Activated CD4-positive, alpha-beta T cell treated with anti-CD3 and anti-CD28 coated beads for 36 hours (primary cell): Measurements from ENCODE around the gene BABAM1. TPM values are rescaled to one million over a fixed set of nuclear protein-coding genes. Genes with fewer than 3 reads are reported as not detected.
"Not testable (repeated sequence)": the region's sequence is repeated elsewhere in the genome, so short reads cannot be mapped to it uniquely, and the experiment has no call there.

Source experiments
- ATAC-seq: fragments of 200-7000 bp; cut with Tn5 transposase; one replicate; pipeline ENCODE4 v1.10.0; 2021; ENCODE audit warnings: mild to moderate bottlenecking, moderate library complexity
- CTCF ChIA-PET: fragments of 350-600 bp; sonication (Branson Sonifier 250); formaldehyde crosslinking; loops from one replicate; lab custom pipeline; 2021; ENCODE audit warnings: antibody characterized with exemption; lab: Charles Lee
- POLR2A ChIA-PET: fragments of 350-600 bp; sonication (Branson Sonifier 250); formaldehyde crosslinking; loops from one replicate; lab custom pipeline; 2021; ENCODE audit warnings: antibody characterized with exemption, inconsistent platforms; lab: Charles Lee
- DNase-seq: peaks from one replicate; pipeline ENCODE4 v3.0.0-alpha.2; 2020
- H3K27ac Mint-ChIP-seq: one replicate; pipeline ENCODE4 v1.8.0; 2021; ENCODE audit warnings: mixed read lengths
- H3K27me3 Mint-ChIP-seq: one replicate; pipeline ENCODE4 v1.8.0; 2021; ENCODE audit warnings: mixed read lengths
- H3K36me3 Mint-ChIP-seq: one replicate; pipeline ENCODE4 v1.8.0; 2021; ENCODE audit warnings: low read depth, mixed read lengths
- H3K4me1 Mint-ChIP-seq: one replicate; pipeline ENCODE4 v1.8.0; 2021; ENCODE audit warnings: mixed read lengths
- H3K4me3 Mint-ChIP-seq: one replicate; pipeline ENCODE4 v1.8.0; 2021; ENCODE audit warnings: mild to moderate bottlenecking, moderate library complexity, mixed read lengths
- H3K9me3 Mint-ChIP-seq: one replicate; pipeline ENCODE4 v1.8.0; 2021; ENCODE audit warnings: low read depth, mixed read lengths
- intact Hi-C, 2 experiments: fragments of 100-400 bp; cut with DNase I in 1 of 2; cut with micrococcal nuclease in 1 of 2; formaldehyde crosslinking; loops; one replicate each; pipeline versions ENCODE4 v1.14.2 to v1.15.1; 2022 to 2024; cut with DNase I, micrococcal nuclease
- total RNA-seq, 2 experiments: library from RNA; stranded (reverse); gene quantifications; one replicate each; pipeline ENCODE4 v1.2.3, GENCODE V29; 2021

The BABAM1 gene
- total RNA-seq, 2 experiments from 2014 or later, result 109 to 132 TPM

DNA sequence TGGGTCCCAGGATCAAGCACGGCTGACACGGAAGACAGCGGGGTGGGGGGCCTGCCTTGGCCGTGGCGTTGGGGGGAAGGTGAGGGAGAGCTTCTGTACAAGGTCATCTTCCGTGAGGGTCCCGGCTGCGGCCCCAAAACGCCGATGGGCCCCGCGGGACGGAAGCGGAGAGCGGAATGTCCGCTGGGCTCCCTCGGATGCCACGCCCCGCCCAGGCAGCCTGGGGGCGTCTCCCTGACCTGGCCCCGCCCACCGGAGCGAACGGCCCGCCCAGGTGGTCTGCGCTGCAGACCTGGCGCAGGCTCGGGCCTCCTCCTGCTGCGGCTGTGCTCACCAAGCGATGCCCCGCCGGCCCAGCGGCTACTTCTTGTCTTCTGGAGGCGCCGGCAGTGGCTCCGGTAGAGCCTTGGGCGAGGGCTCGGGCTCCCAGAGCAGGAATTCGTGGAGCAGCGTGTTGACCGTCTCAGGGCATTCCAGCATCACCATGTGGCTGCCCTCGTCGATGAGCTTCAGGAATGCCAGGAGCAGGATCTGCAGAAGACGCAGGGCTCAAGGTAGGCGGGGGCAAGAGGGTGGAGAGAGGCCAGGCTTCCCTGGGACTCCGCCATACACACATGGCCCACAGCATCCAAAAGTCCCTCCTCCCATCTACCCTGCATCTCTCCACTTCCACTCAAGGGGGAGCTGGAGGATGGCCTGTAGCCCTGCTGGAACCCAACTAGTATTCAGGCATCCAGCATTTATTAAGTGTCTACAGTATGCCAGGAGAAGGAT, 25.2 kb downstream of the BABAM1 start:
- Mint-ChIP-seq H3K9me3 (no peaks in the 10 kb centered on the region), H3K27ac (peak overlapping the region; percentile 84), H3K27me3 (no peaks in the 10 kb centered on the region), H3K36me3 (peaks cover 5% of the 10 kb centered on the region), H3K4me3 (peak overlapping the region; percentile 88), H3K4me1 (peaks cover 5% of the 10 kb centered on the region)
- ChIA-PET POLR2A (interaction anchor here (0.6 to 1.0 kb wide), 4 partner anchors 13 to 473 kb away, joined by 3 to 5 read pairs (median 4); partner anchors contain the start of gene DDA1), CTCF (interaction anchor here (0.6 to 3.4 kb wide), 16 partner anchors 10 to 503 kb away, joined by 3 to 24 read pairs (median 4); partner anchors contain the start of genes ABHD8, BABAM1, DDA1 and MRPL34)
- peak; percentile 90 for DNase-seq
- ATAC-seq, result peak; percentile 98
- intact Hi-C loops, result loop anchor here (1.0 to 5.0 kb wide), 11 partner anchors 11 to 217 kb away; partner anchors contain the start of genes ABHD8 (in 2 of the 2), DDA1 (in 2 of the 2), BABAM1 (in 1 of the 2) and GTPBP3 (in 1 of the 2)

DNA sequence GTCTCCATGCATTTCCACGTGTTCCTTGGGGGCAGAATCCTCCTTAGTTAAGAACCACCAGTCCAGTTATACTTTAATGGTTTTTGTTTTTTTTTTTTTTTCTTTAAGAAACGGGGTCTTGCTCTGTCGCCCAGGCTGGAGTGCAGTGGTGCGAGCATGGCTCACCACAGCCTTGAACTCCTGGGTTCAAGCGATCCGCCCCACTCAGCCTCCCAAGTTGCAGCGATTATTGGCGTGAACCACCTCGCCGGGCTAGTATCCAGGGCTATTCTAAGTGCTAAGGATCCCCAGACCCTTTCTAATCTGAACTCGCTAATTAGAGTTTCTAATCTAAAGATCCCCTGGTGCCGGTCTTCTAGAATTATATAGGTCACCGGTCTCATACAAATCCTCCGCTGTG, 26.4 kb downstream of the BABAM1 start:
- Mint-ChIP-seq H3K36me3 (peaks cover 10% of the 10 kb centered on the region), H3K9me3 (no peaks in the 10 kb centered on the region), H3K4me3 (no peak overlapping the region), H3K27me3 (no peaks in the 10 kb centered on the region), H3K27ac (no peak overlapping the region), H3K4me1 (peaks cover 5% of the 10 kb centered on the region)
- no peak for DNase-seq
- ChIA-PET CTCF (interaction anchor here (0.6 to 3.4 kb wide), 12 partner anchors 11 to 504 kb away, joined by 3 to 24 read pairs (median 4); partner anchors contain the start of genes ABHD8, BABAM1, DDA1 and MRPL34), POLR2A (interaction anchor here (1.0 kb wide), 1 partner anchor 16 kb away, joined by 5 read pairs; the partner anchor contains the start of gene DDA1)
- no peak for ATAC-seq
- intact Hi-C loops, result loop anchor here in 1 of 2 experiments (1.0 to 5.0 kb wide), 2 partner anchors 157 to 174 kb away; no protein-coding TSS in a partner anchor

DNA sequence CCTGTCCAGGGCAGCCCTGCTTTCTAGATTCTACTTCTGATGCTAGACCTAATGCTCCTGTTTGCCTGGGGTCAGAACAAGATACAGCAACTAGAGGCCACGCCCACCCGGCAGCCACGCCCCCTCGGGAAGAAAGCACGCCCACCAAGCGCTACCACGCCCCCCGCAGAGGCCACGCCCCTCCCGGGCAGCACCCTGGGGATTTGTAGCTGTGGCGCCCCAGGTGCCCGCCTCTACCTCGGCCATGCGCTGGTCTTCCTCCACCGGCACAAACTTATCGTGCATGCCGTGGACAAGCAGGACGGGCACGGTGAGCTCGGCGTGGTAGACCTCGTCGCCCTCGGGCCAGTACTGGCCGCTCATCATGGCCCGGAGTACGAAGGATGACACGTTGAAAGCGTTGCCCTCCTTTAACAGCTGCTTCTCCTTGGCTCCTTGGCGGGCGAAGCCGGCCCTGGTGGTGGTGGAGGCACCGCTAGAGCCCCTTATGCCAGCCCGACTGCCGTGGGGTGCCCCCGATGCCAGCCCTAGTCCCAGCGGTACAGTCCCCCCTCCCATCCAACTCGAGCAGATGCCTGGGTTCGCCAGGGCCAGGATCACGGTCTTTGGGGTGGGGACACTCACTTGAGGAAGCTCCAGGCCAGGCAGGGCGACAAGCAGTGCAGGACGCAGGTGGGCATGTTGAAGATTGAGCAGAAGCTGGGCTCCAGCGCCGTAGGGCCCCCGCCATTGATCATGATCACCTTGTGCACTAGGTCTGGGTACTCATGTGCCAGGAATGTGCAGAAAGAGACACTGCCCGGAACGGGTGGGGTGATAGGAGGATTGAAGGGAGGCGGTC, 27.0 kb downstream of the BABAM1 start:
- Mint-ChIP-seq H3K4me1 (peaks cover 5% of the 10 kb centered on the region), H3K36me3 (peaks cover 10% of the 10 kb centered on the region), H3K9me3 (no peaks in the 10 kb centered on the region), H3K27ac (no peak overlapping the region), H3K27me3 (no peaks in the 10 kb centered on the region), H3K4me3 (no peak overlapping the region)
- DNase-seq, result peak; percentile 85
- intact Hi-C loops, result loop anchor here in 1 of 2 experiments (5.0 kb wide), 1 partner anchor 173 kb away; no protein-coding TSS in a partner anchor
- POLR2A ChIA-PET, result no interaction called here
- CTCF ChIA-PET, result interaction anchor here (0.7 to 3.4 kb wide), 2 partner anchors 10 to 177 kb away, joined by 4 to 24 read pairs; partner anchors contain the start of genes ABHD8 and MRPL34
- ATAC-seq, result no peak

DNA sequence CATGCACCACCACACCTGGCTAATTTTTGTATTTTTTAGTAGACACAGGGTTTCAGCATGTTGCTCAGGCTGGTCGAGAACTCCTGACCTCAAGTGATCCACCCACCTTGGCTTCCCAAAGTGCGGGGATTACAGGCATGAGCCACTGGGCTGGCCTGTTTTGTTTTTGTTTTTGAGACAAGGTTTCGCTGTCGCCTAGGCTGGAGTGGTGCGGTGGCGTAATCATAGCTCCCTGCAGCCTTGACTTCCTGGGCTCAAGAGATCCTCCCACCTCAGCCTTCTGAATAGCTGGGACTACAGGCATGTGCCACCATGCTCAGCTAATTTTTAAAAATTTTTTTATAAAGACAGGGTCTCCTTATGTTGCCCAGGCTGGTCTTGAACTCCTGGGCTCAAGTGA, 28.3 kb downstream of the BABAM1 start:
- POLR2A ChIA-PET, result interaction anchor here (0.5 to 0.6 kb wide), 2 partner anchors 23 to 87 kb away, joined by 3 to 4 read pairs; no protein-coding TSS in a partner anchor
- not testable (repeated sequence) for ATAC-seq

DNA sequence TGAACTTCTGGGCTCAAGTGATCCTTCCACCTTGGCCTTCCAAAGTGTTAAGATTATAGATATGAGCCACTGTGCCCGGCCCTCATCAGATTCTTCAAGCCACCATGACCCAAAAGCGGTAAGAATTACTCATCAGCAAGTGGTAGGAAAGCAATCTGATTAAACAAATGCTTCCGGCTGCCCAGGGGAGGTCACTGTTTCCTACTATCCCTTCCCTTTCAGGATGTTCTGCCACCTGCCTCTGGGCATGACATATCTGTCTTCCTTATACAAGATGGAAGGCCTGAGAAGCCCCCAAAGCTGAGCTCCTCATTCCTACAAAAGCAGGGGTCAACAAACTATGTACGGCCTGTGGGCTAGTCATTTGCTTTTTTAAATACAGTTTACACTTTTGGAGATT, 29.0 kb downstream of the BABAM1 start:
- peaks cover 5% of the 10 kb centered on the region for H3K4me1 Mint-ChIP-seq
- no peaks in the 10 kb centered on the region for H3K9me3 Mint-ChIP-seq
- ChIA-PET POLR2A (interaction anchor here (0.5 to 0.6 kb wide), 2 partner anchors 23 to 86 kb away, joined by 3 to 4 read pairs; no protein-coding TSS in a partner anchor), CTCF (no interaction called here)
- no peak overlapping the region for H3K27ac Mint-ChIP-seq
- ATAC-seq, result no peak
- peaks cover 10% of the 10 kb centered on the region for H3K36me3 Mint-ChIP-seq
- no peak overlapping the region for H3K4me3 Mint-ChIP-seq
- intact Hi-C loops, result no loop called here
- DNase-seq, result peak; percentile 41
- H3K27me3 Mint-ChIP-seq, result no peaks in the 10 kb centered on the region

More for the DNA sequence above, 28.3 kb downstream of the BABAM1 start:
- H3K4me1 Mint-ChIP-seq, CTCF ChIA-PET, intact Hi-C loops, H3K27me3 Mint-ChIP-seq, H3K27ac Mint-ChIP-seq, DNase-seq, H3K4me3 Mint-ChIP-seq, H3K9me3 Mint-ChIP-seq: not testable (repeated sequence)
- H3K36me3 Mint-ChIP-seq, result peaks cover 10% of the 10 kb centered on the region

DNA sequence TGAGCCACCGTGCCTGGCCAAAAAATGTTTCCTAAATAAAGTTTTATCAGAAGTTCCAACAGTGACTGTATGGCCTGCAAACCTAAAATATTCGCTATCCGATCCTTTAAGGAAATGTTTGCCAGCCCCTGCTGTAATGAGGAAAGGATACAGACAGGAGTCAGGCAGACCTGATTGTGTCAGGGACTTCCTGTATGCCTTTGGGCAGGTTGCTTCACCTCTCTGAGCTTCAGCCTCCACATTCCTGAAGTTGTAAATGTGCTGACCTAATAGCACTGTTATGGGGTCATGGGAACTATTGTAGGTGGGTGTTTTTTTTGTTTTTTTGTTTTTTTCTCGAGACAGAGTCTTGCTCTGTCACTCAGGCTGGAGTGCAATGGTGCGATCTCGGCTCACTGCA, 29.7 kb downstream of the BABAM1 start:
- Mint-ChIP-seq H3K4me3 (no peak overlapping the region), H3K27ac (peak overlapping the region; percentile 25), H3K4me1 (peaks cover 7% of the 10 kb centered on the region), H3K27me3 (no peaks in the 10 kb centered on the region), H3K9me3 (no peaks in the 10 kb centered on the region), H3K36me3 (peaks cover 12% of the 10 kb centered on the region)
- CTCF ChIA-PET, result no interaction called here
- DNase-seq (no peak), ATAC-seq (no peak)
- intact Hi-C loops, result no loop called here
- POLR2A ChIA-PET, result no interaction called here

DNA sequence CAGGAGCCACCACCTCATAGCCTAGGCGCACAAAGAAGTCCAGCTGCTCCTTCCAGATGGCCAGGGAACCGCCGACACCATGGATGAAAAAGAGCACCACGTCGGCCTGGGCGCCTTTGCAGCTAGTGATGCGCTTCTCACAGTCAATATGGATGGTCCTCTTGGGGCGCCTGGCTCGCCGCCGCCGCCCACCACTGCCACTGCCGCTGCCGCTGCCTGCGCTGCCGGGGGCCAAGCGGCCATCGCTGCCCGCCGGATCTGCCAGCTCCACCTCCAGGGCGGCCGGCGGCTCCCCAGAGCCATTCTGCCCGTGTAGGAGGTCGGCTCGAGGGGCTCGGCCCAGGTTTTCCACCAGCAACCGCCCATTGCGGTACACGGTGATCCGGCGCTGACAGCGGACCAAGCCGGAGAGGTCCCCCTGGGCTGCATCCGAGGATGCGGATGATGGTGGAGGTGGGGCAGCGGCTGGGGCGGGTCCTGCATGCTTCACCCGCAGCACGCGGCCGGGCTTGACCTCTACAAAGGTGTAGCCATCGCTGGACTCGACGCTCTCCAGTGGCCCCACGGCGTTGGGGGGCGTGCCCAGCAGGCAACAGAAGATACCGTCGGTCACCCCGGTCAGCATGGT, 33.9 kb downstream of the BABAM1 start:
- H3K4me3 Mint-ChIP-seq, result no peak overlapping the region
- no peak overlapping the region for H3K27ac Mint-ChIP-seq
- CTCF ChIA-PET, result interaction anchor here (0.6 kb wide), 1 partner anchor 90 kb away, joined by 3 read pairs; no protein-coding TSS in a partner anchor

DNA sequence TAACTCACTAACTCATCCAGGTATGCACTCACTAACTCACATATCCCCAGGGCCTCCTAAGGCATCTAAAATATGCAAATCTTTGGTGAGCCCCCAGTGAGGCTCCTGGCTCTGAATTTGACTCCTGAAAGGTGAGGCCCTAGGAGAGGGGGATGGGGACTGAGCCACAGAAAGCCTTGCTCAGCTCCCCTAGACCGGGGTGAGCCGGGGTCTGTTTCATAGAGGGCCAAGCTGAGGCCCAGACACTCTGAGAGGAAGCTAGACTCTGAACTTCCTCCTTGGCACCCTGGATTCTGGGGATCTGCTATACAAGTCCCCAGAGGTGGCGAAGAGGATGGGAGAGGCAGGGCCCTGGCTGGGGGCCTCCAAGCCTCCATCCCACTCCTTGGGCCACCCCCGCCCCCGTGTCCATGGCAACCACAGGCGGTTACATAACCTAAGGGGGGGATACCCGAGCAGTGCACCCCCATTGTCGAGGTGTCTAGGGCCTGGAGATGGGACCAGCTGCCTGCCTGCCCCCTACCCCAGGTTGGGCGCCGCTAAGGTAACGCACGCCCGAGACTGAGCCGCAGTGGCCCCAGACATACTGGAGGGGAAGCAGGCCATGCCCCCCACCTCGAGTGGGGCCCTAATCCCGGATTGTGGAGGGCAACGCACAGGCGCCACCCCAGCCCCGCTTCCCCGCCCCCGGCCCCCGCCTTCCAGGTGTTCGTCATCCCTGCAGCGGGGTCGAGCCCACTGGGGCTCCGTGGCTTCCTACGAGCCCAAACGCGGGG, 35.3 kb downstream of the BABAM1 start:
- CTCF ChIA-PET, result interaction anchor here (0.6 to 5.1 kb wide), 3 partner anchors 9 to 84 kb away, joined by 3 to 24 read pairs (median 4); no protein-coding TSS in a partner anchor
- Mint-ChIP-seq H3K4me3 (peak overlapping the region; percentile 63), H3K9me3 (no peaks in the 10 kb centered on the region), H3K4me1 (peaks cover 30% of the 10 kb centered on the region), H3K27me3 (no peaks in the 10 kb centered on the region), H3K36me3 (peaks cover 6% of the 10 kb centered on the region), H3K27ac (peak overlapping the region; percentile 31)
- POLR2A ChIA-PET, result no interaction called here
- DNase-seq (no peak), ATAC-seq (no peak)
- intact Hi-C loops, result loop anchor here (1.0 kb wide), 1 partner anchor 10 kb away; no protein-coding TSS in a partner anchor

More for the DNA sequence above, 33.9 kb downstream of the BABAM1 start:
- ATAC-seq (no peak), DNase-seq (no peak)
- no peaks in the 10 kb centered on the region for H3K9me3 Mint-ChIP-seq
- peaks cover 10% of the 10 kb centered on the region for H3K36me3 Mint-ChIP-seq
- H3K4me1 Mint-ChIP-seq, result peaks cover 25% of the 10 kb centered on the region
- POLR2A ChIA-PET, result no interaction called here
- no peaks in the 10 kb centered on the region for H3K27me3 Mint-ChIP-seq
- intact Hi-C loops, result no loop called here

DNA sequence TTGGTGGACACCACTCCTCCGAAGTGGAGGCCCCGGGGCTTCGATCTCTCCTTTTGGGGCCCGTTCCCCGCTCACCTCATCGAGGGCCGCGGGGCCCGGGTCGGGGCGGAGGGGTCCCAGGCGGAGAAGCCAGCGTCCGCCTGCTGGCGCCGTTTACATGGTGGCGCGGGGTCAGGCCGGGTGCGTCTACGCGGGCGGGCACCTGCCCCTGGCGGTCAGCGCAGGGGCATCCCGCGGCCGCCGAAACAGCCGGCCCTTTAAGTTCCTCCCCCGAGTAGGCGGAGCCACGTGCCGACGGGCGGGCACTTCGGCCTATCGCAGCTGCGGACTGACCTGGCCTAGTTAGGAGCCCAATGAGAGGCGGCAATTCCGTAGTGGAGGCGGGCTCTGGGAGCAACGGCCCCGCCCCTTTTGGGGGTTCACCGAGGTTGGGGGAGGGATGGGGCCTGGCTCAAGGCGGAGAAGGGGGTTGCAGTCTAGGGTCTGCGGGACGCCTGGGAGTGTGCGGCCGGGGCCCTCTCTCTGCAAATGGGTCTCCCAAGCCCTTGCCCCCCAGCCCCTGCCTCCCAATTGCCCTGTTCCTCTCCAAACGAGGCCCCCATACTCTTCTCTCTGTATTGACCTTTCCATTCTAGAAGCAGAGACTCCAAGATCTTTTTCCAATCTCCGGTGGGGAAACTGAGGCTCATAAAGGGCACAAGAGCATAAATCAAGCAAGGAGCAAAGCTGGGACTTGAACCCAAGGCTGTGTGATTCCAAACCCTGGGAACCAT, 36.1 kb downstream of the BABAM1 start, which contains the start of gene ABHD8:
Gene ABHD8, minus strand, starts transcription at position 259 of the 773 bp plus-strand sequence. CDS start 1,809 bp downstream, outside the sequence.
- Mint-ChIP-seq H3K27ac (peak within 1 kb of the TSS; percentile 47), H3K4me1 (peaks cover 35% of the 10 kb centered on the region), H3K27me3 (no peaks in the 10 kb centered on the region), H3K4me3 (peak within 1 kb of the TSS; percentile 63), H3K36me3 (peaks cover 3% of the 10 kb centered on the region), H3K9me3 (no peaks in the 10 kb centered on the region)
- intact Hi-C loops, result loop anchor here (1.0 kb wide), 1 partner anchor 11 kb away; no protein-coding TSS in a partner anchor
- peak; percentile 79 for ATAC-seq
- ChIA-PET POLR2A (interaction anchor here (0.6 kb wide), 1 partner anchor 83 kb away, joined by 3 read pairs; no protein-coding TSS in a partner anchor), CTCF (interaction anchor here (0.6 to 5.1 kb wide), 8 partner anchors 10 to 1893 kb away, joined by 3 to 24 read pairs (median 4); no protein-coding TSS in a partner anchor)
- DNase-seq, result peak; percentile 97
